HEK293 (cell line): ENCODE results near the gene PPOX.

Experiments used
- ZNF350 ChIP-seq: fragments of 450-650 bp; formaldehyde crosslinking; IDR thresholded peaks from 2 replicates; pipeline ENCODE4 v1.5.0; 2017; ENCODE audit warnings: missing biosample characterization, mild to moderate bottlenecking, missing genetic modification characterization
- ZSCAN30 ChIP-seq: fragments of 450-650 bp; IDR thresholded peaks from 2 replicates; pipeline ENCODE4 v1.5.1; 2018; ENCODE audit warnings: missing biosample characterization, mild to moderate bottlenecking, missing genetic modification characterization, moderate library complexity

DNA sequence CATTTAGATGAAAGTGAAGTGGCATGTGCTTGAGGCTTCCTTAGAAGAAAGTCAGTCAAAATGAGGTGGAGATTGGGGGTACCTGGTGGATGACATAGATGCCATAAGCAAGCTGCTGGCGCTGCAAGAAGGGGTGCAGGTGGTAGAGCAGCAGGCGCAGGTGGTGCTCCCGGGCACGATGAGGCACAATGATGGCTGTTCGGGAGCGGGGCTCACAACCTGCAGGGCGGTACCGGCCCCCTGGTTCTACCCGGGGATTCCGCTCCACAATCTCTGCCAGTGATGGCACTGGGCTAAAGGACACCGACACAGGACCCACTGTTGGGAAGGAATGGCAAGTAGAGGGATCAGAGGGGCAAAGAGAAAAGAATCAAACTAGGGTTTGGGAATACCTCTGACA is 8.7 kb downstream of the PPOX start:
- TF ChIP-seq ZSCAN30 (tag by site-specific recombination) = no peak
- TF ChIP-seq ZNF350 (tag by site-specific recombination) = no peak
